Posterior cingulate gyrus (tissue), 11 donors: ENCODE results near the gene ZWILCH.
A peak's percentile ranks its signal among the peaks of the same experiment; 100 is the strongest.

Source experiments
- DNase-seq, 10 donors: peaks; one replicate each; pipeline versions ENCODE4 v3.0.0 to v3.0.0-alpha.2; 2020 to 2021; ENCODE audit warnings: mixed read lengths in 3 of 10
- intact Hi-C: fragments of 100-400 bp; cut with DNase I; formaldehyde crosslinking; loops from one replicate; pipeline ENCODE4 v1.15.1; 2023

ZWILCH gene

DNA sequence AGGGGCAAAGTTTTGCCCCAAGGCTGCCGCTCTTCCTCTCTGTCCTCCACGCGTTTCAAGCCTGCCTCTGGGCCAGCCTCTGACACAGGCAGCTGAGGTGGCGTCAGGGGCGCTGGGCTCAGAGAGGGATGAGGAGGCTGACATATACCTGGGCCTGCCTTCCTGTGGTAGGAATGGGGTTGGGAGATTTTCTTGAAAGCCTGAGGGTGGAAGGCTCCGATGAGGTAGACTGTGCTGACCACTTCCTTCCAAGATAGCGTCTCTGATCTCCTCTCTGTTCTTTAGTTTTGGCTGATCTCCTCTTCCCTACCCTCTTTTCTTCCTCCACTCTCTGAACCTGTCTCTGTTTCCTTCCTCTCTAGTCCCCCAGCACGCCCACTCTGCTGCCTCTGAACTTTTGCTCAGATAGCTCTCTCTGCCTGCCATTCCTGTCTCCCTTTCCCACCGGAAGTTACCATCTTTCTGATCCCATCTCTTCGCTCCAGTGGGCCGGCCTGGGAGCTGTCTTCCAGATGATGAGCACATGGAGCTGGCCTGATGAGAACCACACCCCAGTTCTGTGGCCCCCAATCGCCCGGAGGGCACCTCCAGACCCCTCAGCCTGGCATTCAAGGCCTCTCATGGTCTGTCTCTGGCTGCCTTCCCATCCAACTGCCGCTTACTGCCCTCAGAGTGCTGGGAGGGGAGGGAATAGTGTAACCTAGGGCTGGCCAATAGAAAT lies 93.1 kb downstream of the ZWILCH start:
- DNase-seq = peak in 2 of 10 donors; percentile 4 to 51
- intact Hi-C loops = no loop called here
